ENCODE measurements around the gene CSRP1.
"Not testable (repeated sequence)": the region's sequence is repeated elsewhere in the genome, so short reads cannot be mapped to it uniquely, and the experiment has no call there.

The CSRP1 gene

GRCh38 chr1:201475915-201476669 lies 30.8 kb downstream of the CSRP1 start:
- no peak for DNase-seq

- DNase-seq, result no peak
Measured at GRCh38 chr1:201475130-201475529, 31.8 kb downstream of the CSRP1 start.

GRCh38 chr1:201473296-201473695 lies 33.6 kb downstream of the CSRP1 start:
- no peak for DNase-seq

GRCh38 chr1:201472321-201472720 lies 34.6 kb downstream of the CSRP1 start:
- not testable (repeated sequence) for DNase-seq

GRCh38 chr1:201471772-201472171 lies 35.2 kb downstream of the CSRP1 start:
- no peak for DNase-seq

- no peak for DNase-seq
Measured at GRCh38 chr1:201470581-201470980, 36.3 kb downstream of the CSRP1 start.

GRCh38 chr1:201469645-201470074 lies 37.3 kb downstream of the CSRP1 start:
- DNase-seq, result no peak

- DNase-seq, result no peak
Measured at GRCh38 chr1:201468844-201469644, 37.9 kb downstream of the CSRP1 start, which contains the start of gene PHLDA3. Gene PHLDA3, minus strand, starts transcription at chr1:201469188. Its CDS starts 402 bp downstream, at chr1:201468786.

GRCh38 chr1:201468501-201468843 lies 38.5 kb downstream of the CSRP1 start:
- DNase-seq, result no peak

GRCh38 chr1:201466492-201466891 lies 40.4 kb downstream of the CSRP1 start:
- no peak for DNase-seq

- DNase-seq, result no peak
Measured at GRCh38 chr1:201465698-201466290, 41.1 kb downstream of the CSRP1 start.

GRCh38 chr1:201463071-201463552 lies 43.8 kb downstream of the CSRP1 start:
- no peak for DNase-seq

GRCh38 chr1:201461645-201462441 lies 45.1 kb downstream of the CSRP1 start:
- no peak for DNase-seq

- DNase-seq, result no peak
Measured at GRCh38 chr1:201460814-201461644, 45.9 kb downstream of the CSRP1 start.

- no peak for DNase-seq
Measured at GRCh38 chr1:201459775-201460174, 47.1 kb downstream of the CSRP1 start.

GRCh38 chr1:201459052-201459451 lies 47.9 kb downstream of the CSRP1 start:
- no peak for DNase-seq

- DNase-seq, result no peak
Measured at GRCh38 chr1:201457508-201457960, 49.4 kb downstream of the CSRP1 start.

- no peak for DNase-seq
Measured at GRCh38 chr1:201456499-201457309, 50.2 kb downstream of the CSRP1 start.

- DNase-seq, result no peak
Measured at GRCh38 chr1:201455098-201455497, 51.8 kb downstream of the CSRP1 start.

GRCh38 chr1:201454608-201455007 lies 52.3 kb downstream of the CSRP1 start:
- no peak for DNase-seq

GRCh38 chr1:201452866-201453265 lies 54.1 kb downstream of the CSRP1 start:
- DNase-seq, result no peak
